Measurements from ENCODE around the gene TNFRSF19. TPM values are rescaled to one million over a fixed set of nuclear protein-coding genes. Genes with fewer than 3 reads are reported as not detected.

The TNFRSF19 gene
- total and polyA plus RNA-seq, 2 of the 13 experiments (the other 11 are each of a cell fraction or from before 2014, with no cell fraction given) = 75.3 to 77.7 TPM

DNA sequence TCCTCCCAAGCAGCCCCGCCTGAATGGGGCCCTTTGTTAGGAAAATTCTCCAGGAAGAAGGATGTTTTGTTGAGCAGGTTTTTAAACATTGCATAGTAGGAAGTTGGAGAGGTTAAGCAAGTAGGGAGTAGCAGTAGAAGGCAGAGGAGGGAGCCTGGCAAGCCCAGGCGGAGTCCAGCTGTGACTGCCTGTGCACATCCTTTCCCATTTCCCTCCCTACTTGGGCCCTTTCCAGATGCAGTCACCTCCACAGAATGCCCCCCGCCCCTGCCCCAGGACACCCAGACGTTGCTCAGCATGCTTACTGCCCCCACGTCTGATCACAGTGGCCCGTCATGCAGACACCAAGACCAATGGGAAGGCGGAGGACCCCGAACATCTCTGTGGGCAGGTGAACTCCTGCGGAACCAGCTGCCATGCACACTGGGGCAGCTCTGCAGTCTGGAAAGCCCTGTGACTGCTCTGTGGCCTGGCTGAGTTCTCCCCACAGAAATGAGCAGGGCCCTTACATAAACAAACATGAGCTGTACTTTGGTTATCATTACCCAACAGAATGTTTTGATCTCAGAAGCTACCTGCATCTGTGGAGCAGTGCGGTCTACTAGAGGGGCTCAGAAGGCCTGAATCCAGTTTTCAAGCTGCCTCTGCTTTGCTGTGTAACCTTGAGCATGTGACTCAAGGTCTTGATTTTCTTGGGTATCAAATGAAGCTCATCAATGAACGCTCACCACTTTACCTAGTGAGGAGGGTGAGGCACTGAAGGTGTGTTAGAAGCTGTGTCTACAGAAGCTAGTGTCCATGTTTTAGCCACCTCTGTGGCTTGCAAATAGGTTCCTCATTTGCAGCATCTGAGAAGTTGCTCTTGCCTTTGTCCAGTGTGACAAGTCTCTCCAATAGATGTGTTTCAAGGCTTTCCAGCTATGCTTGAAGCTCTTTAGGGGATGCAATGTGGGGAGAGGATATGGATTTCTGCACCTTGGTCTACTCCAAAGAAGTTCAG is 84.2 kb downstream of the TNFRSF19 start (continued):
- TF ChIP-seq ESRRA (CRISPR knock-in tag; IDR thresholded peaks at IDR 0.05; ENCODE audit: low read depth) (0 out of 2 replicates have a peak, but pooled peaks have one; percentile 71), RELA (CRISPR knock-in tag; IDR thresholded peaks at IDR 0.05) (no peak), POLR2A (IDR thresholded peaks at IDR 0.05; ENCODE audit: insufficient read depth in 1 of 2, low read depth in 2 of 2, low read length in 2 of 2) (peak; percentile 63 to 77), ZBTB38 (CRISPR knock-in tag; IDR thresholded peaks at IDR 0.05) (no peak), SRSF1 (optimal IDR thresholded peaks at IDR 0.05; ENCODE audit: low read depth, low read length) (no peak), ZSCAN25 (CRISPR knock-in tag; IDR thresholded peaks at IDR 0.05) (no peak), FOSL2 (CRISPR knock-in tag; IDR thresholded peaks at IDR 0.05) (peak; percentile 37; the same call in 1 of the 2 replicates), ZNF790 (CRISPR knock-in tag; IDR thresholded peaks at IDR 0.05; ENCODE audit: borderline replicate concordance) (no peak), MED1 (CRISPR knock-in tag; IDR thresholded peaks at IDR 0.05) (peak; percentile 66), FOXJ3 (CRISPR knock-in tag; IDR thresholded peaks at IDR 0.05; ENCODE audit: borderline replicate concordance) (no peak), ZNF430 (CRISPR knock-in tag; IDR thresholded peaks at IDR 0.05) (no peak), ZNF547 (CRISPR knock-in tag; IDR thresholded peaks at IDR 0.05) (0 out of 2 replicates have a peak, but pooled peaks have one; percentile 22)
- TF ChIP-seq, protein P1, sequence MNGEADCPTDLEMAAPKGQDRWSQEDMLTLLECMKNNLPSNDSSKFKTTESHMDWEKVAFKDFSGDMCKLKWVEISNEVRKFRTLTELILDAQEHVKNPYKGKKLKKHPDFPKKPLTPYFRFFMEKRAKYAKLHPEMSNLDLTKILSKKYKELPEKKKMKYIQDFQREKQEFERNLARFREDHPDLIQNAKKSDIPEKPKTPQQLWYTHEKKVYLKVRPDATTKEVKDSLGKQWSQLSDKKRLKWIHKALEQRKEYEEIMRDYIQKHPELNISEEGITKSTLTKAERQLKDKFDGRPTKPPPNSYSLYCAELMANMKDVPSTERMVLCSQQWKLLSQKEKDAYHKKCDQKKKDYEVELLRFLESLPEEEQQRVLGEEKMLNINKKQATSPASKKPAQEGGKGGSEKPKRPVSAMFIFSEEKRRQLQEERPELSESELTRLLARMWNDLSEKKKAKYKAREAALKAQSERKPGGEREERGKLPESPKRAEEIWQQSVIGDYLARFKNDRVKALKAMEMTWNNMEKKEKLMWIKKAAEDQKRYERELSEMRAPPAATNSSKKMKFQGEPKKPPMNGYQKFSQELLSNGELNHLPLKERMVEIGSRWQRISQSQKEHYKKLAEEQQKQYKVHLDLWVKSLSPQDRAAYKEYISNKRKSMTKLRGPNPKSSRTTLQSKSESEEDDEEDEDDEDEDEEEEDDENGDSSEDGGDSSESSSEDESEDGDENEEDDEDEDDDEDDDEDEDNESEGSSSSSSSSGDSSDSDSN (CRISPR knock-in tag; IDR thresholded peaks at IDR 0.05) = peak; percentile 45; the same call in 1 of the 2 replicates
- TF ChIP-seq, protein P2, sequence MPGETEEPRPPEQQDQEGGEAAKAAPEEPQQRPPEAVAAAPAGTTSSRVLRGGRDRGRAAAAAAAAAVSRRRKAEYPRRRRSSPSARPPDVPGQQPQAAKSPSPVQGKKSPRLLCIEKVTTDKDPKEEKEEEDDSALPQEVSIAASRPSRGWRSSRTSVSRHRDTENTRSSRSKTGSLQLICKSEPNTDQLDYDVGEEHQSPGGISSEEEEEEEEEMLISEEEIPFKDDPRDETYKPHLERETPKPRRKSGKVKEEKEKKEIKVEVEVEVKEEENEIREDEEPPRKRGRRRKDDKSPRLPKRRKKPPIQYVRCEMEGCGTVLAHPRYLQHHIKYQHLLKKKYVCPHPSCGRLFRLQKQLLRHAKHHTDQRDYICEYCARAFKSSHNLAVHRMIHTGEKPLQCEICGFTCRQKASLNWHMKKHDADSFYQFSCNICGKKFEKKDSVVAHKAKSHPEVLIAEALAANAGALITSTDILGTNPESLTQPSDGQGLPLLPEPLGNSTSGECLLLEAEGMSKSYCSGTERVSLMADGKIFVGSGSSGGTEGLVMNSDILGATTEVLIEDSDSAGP (CRISPR knock-in tag; IDR thresholded peaks at IDR 0.05; ENCODE audit: borderline replicate concordance) = peak; percentile 60; the same call in 1 of the 2 replicates
- TF ChIP-seq, protein P3, sequence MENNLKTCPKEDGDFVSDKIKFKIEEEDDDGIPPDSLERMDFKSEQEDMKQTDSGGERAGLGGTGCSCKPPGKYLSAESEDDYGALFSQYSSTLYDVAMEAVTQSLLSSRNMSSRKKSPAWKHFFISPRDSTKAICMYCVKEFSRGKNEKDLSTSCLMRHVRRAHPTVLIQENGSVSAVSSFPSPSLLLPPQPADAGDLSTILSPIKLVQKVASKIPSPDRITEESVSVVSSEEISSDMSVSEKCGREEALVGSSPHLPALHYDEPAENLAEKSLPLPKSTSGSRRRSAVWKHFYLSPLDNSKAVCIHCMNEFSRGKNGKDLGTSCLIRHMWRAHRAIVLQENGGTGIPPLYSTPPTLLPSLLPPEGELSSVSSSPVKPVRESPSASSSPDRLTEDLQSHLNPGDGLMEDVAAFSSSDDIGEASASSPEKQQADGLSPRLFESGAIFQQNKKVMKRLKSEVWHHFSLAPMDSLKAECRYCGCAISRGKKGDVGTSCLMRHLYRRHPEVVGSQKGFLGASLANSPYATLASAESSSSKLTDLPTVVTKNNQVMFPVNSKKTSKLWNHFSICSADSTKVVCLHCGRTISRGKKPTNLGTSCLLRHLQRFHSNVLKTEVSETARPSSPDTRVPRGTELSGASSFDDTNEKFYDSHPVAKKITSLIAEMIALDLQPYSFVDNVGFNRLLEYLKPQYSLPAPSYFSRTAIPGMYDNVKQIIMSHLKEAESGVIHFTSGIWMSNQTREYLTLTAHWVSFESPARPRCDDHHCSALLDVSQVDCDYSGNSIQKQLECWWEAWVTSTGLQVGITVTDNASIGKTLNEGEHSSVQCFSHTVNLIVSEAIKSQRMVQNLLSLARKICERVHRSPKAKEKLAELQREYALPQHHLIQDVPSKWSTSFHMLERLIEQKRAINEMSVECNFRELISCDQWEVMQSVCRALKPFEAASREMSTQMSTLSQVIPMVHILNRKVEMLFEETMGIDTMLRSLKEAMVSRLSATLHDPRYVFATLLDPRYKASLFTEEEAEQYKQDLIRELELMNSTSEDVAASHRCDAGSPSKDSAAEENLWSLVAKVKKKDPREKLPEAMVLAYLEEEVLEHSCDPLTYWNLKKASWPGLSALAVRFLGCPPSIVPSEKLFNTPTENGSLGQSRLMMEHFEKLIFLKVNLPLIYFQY (CRISPR knock-in tag; IDR thresholded peaks at IDR 0.05; ENCODE audit: borderline replicate concordance) = no peak
- TF ChIP-seq, protein P4, sequence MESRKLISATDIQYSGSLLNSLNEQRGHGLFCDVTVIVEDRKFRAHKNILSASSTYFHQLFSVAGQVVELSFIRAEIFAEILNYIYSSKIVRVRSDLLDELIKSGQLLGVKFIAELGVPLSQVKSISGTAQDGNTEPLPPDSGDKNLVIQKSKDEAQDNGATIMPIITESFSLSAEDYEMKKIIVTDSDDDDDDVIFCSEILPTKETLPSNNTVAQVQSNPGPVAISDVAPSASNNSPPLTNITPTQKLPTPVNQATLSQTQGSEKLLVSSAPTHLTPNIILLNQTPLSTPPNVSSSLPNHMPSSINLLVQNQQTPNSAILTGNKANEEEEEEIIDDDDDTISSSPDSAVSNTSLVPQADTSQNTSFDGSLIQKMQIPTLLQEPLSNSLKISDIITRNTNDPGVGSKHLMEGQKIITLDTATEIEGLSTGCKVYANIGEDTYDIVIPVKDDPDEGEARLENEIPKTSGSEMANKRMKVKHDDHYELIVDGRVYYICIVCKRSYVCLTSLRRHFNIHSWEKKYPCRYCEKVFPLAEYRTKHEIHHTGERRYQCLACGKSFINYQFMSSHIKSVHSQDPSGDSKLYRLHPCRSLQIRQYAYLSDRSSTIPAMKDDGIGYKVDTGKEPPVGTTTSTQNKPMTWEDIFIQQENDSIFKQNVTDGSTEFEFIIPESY (CRISPR knock-in tag; IDR thresholded peaks at IDR 0.05) = no peak
- TF ChIP-seq, protein P5, sequence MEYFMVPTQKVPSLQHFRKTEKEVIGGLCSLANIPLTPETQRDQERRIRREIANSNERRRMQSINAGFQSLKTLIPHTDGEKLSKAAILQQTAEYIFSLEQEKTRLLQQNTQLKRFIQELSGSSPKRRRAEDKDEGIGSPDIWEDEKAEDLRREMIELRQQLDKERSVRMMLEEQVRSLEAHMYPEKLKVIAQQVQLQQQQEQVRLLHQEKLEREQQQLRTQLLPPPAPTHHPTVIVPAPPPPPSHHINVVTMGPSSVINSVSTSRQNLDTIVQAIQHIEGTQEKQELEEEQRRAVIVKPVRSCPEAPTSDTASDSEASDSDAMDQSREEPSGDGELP (IDR thresholded peaks at IDR 0.05; ENCODE audit: borderline replicate concordance, low read depth) = no peak; the same call in 1 of the 2 replicates
